B cell (primary cell): Measurements from ENCODE around the gene NMNAT3.

Experiments
- EZH2 ChIP-seq: IDR thresholded peaks from 2 replicates; pipeline ENCODE4 v1.6.1; 2012; ENCODE audit warnings: borderline replicate concordance, low read depth, mild to moderate bottlenecking, moderate library complexity, low read length; ENCODE audit not compliant: insufficient read depth, poor library complexity, severe bottlenecking
- TF ChIP-seq, protein P1 (sequence below): fragments of 200-600 bp; IDR thresholded peaks from one replicate; pipeline ENCODE4 v1.8.0; 2022; ENCODE audit warnings: antibody characterized with exemption, mild to moderate bottlenecking

DNA sequence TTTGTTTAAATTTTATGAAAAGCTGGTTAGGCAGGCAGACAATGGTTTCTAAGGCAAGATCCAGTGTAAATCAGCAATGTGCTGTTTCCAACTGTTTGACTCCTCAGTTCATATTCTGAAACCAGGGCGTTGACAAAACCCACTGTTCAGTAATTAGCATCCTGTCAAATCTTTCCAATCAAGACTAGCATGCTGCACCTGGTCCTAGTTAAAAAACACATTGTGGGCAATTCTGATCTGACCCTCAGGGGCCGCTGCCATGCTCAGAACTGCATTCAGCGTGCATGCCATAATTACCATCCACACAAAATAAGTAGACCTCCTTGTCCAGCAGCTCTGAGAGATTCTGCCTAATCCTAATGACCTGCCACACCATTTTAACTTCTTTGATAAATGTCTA lies 117.4 kb downstream of the NMNAT3 start:
- TF ChIP-seq, protein P1, sequence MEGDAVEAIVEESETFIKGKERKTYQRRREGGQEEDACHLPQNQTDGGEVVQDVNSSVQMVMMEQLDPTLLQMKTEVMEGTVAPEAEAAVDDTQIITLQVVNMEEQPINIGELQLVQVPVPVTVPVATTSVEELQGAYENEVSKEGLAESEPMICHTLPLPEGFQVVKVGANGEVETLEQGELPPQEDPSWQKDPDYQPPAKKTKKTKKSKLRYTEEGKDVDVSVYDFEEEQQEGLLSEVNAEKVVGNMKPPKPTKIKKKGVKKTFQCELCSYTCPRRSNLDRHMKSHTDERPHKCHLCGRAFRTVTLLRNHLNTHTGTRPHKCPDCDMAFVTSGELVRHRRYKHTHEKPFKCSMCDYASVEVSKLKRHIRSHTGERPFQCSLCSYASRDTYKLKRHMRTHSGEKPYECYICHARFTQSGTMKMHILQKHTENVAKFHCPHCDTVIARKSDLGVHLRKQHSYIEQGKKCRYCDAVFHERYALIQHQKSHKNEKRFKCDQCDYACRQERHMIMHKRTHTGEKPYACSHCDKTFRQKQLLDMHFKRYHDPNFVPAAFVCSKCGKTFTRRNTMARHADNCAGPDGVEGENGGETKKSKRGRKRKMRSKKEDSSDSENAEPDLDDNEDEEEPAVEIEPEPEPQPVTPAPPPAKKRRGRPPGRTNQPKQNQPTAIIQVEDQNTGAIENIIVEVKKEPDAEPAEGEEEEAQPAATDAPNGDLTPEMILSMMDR = no peak
- no peak for TF ChIP-seq EZH2
